Keratinocyte (primary cell): ENCODE data around the gene DZIP1L. TPM values are rescaled to one million over a fixed set of nuclear protein-coding genes. Genes with fewer than 3 reads are reported as not detected.

Experiments
- DNase-seq: peaks from one replicate; pipeline ENCODE4 v3.0.0-alpha.2; 2011; ENCODE audit warnings: low read depth, missing footprints, low spot score
- FAIRE-seq: peaks from 2 replicates; lab custom pipeline; 2011; peaks lifted over from hg19 to GRCh38; lab: Jason Lieb, UNC
- H2AFZ ChIP-seq: 2 replicates; pipeline ENCODE4 v1.6.0; 2012; ENCODE audit warnings: low read length, control low read depth, inconsistent platforms; ENCODE audit not compliant: control insufficient read depth
- H3K27ac ChIP-seq: 2 replicates; pipeline ENCODE4 v1.5.1; 2011; ENCODE audit warnings: low read length; ENCODE audit not compliant: control insufficient read depth, insufficient read depth
- H3K27me3 ChIP-seq: 3 replicates; pipeline ENCODE4 v1.6.0; 2011; ENCODE audit warnings: low read length; ENCODE audit not compliant: control insufficient read depth, insufficient read depth; ENCODE audit errors: extremely low read depth
- H3K36me3 ChIP-seq, 2 experiments: 2 replicates in 1 of 2; 3 replicates in 1 of 2; pipeline ENCODE4 v1.5.1; 2011; ENCODE audit warnings: low read length in 2 of 2, mild to moderate bottlenecking in 1 of 2; ENCODE audit not compliant: control insufficient read depth in 2 of 2, insufficient read depth in 2 of 2; ENCODE audit errors: extremely low read depth in 1 of 2
- H3K4me1 ChIP-seq: 3 replicates; pipeline ENCODE4 v1.5.1; 2011; ENCODE audit warnings: low read length; ENCODE audit not compliant: control insufficient read depth, insufficient read depth; ENCODE audit errors: extremely low read depth
- H3K4me2 ChIP-seq: 3 replicates; pipeline ENCODE4 v1.6.0; 2011; ENCODE audit warnings: low read depth, low read length; ENCODE audit not compliant: control insufficient read depth, insufficient read depth; ENCODE audit errors: extremely low read depth
- H3K4me3 ChIP-seq, 3 experiments: fragments of 200-600 bp in 1 of 3; sonication (generic) in 1 of 3; 2 replicates in 2 of 3; 3 replicates in 1 of 3; pipeline ENCODE4 v1.5.1; 2011 to 2016; ENCODE audit warnings: low read length in 3 of 3, mild to moderate bottlenecking in 3 of 3, control low read depth in 2 of 3, inconsistent platforms in 1 of 3, low read depth in 1 of 3, mixed read lengths in 1 of 3, mixed run types in 1 of 3, moderate library complexity in 1 of 3; ENCODE audit not compliant: control insufficient read depth in 2 of 3, insufficient read depth in 2 of 3; ENCODE audit errors: extremely low read depth in 1 of 3
- H3K79me2 ChIP-seq: 2 replicates; pipeline ENCODE4 v1.6.0; 2012; ENCODE audit warnings: low read length; ENCODE audit not compliant: control insufficient read depth, insufficient read depth
- H3K9ac ChIP-seq: 3 replicates; pipeline ENCODE4 v1.6.0; 2011; ENCODE audit warnings: low read length; ENCODE audit not compliant: control insufficient read depth, insufficient read depth; ENCODE audit errors: extremely low read depth
- H3K9me1 ChIP-seq: 3 replicates; pipeline ENCODE4 v1.6.0; 2011; ENCODE audit warnings: low read length; ENCODE audit not compliant: control insufficient read depth, insufficient read depth; ENCODE audit errors: extremely low read depth
- H3K9me3 ChIP-seq: 2 replicates; pipeline ENCODE4 v1.5.1; 2012; ENCODE audit warnings: low read depth, low read length; ENCODE audit not compliant: control insufficient read depth
- H4K20me1 ChIP-seq: 3 replicates; pipeline ENCODE4 v1.6.0; 2011; ENCODE audit warnings: low read length; ENCODE audit not compliant: control insufficient read depth, insufficient read depth; ENCODE audit errors: extremely low read depth
- CTCF ChIP-seq, 3 experiments: IDR thresholded peaks in 1 of 3; conservative IDR thresholded peaks in 1 of 3; optimal IDR thresholded peaks in 1 of 3; 2 replicates in 2 of 3; 3 replicates in 1 of 3; pipeline versions ENCODE3 to v1.5.1; 2011; ENCODE audit warnings: low read length in 3 of 3, mild to moderate bottlenecking in 3 of 3, moderate library complexity in 2 of 3, control low read depth in 1 of 3, inconsistent platforms in 1 of 3; ENCODE audit not compliant: insufficient read depth in 2 of 3; ENCODE audit errors: extremely low read depth in 1 of 3
- EZH2 ChIP-seq: IDR thresholded peaks from one replicate; pipeline ENCODE4 v1.6.1; 2012; ENCODE audit warnings: inconsistent platforms, mild to moderate bottlenecking, low read length, moderate library complexity
- dilution Hi-C: fragments of 300-500 bp; cut with MboI; formaldehyde crosslinking; loops from one replicate; pipeline ENCODE4 v1.7.0; 2020; ENCODE audit warnings: low sequenced_read_pairs; ENCODE audit not compliant: extremely low pct_ligation_motif_present
- polyA plus RNA-seq, 5 experiments: library from polyadenylated mRNA; depleted of rRNA in 3 of 5; stranded (reverse) in 3 of 5; stranded (forward) in 1 of 5; unstranded in 1 of 5; fragments of >200 nt; gene quantifications; 1 replicate in 1 of 5; 2 replicates in 3 of 5; 3 replicates in 1 of 5; pipeline versions ENCODE4 v1.2.1 to v1.2.3, GENCODE V29; 2011 to 2012; ENCODE audit warnings: missing spikeins in 2 of 5, low read depth in 1 of 5, low replicate concordance in 1 of 5

Gene DZIP1L
- polyA plus RNA-seq, 1 donor (not counting 4 experiments of a cell fraction or from before 2014, with no cell fraction given) = 1.7 TPM

DNA sequence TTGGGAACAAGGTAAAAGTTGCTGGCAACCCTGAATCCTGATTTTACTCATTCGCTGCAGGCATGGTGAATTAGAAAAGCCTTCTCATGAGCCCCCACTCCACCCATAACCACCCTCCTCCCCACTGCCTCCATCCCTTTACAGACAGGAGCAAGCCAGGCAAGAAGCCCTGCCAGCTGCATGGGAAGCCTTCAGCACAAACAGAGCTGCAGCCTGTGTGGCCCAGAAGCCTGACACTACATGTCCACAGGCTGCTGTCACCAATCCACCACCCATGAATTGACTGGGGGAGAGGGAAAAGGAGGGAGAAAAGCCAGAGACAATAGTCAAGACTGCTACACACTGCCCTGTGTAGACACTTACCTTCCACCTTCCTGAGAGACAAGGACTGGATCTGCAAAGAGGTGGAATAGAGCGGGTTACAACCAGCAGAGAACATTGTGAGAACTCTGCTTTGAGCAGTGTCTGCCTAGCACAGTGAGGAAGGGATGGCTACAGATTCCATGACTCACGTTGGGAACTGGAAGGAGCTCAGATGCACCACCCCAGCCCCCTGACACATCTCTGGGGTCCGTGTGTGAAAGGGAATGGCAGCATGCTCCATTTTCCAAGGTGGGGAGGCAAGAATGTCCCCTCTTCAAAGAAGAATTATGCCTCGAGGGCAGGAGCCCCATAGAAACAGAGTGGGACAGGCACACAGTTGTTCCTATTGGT lies 33.9 kb downstream of the DZIP1L start:
- H4K20me1 ChIP-seq = no peaks in the 10 kb centered on the region
- H3K9ac ChIP-seq = peak overlapping the region; percentile 38
- dilution Hi-C loops = no loop called here
- no peak for TF ChIP-seq EZH2
- TF ChIP-seq CTCF (optimal IDR thresholded peaks at IDR 0.05 in 1 of 3, IDR thresholded peaks at IDR 0.05 in 1 of 3, conservative IDR thresholded peaks at IDR 0.05 in 1 of 3; ENCODE audit: extremely low read depth in 1 of 3, insufficient read depth in 2 of 3, low read length in 3 of 3) = no peak
- H3K4me2 ChIP-seq = peak overlapping the region; percentile 37
- peaks cover 12% of the 10 kb centered on the region for H3K9me1 ChIP-seq
- H3K4me3 ChIP-seq = no peak overlapping the region
- no peaks in the 10 kb centered on the region for H3K9me3 ChIP-seq
- no peak for DNase-seq
- H2AFZ ChIP-seq = no peak overlapping the region
- H3K4me1 ChIP-seq = peaks cover 37% of the 10 kb centered on the region
- peak overlapping the region; percentile 37 for H3K27ac ChIP-seq
- peaks cover 1 to 3% of the 10 kb centered on the region in 2 experiments for H3K36me3 ChIP-seq
- no peaks in the 10 kb centered on the region for H3K79me2 ChIP-seq
- H3K27me3 ChIP-seq = no peaks in the 10 kb centered on the region
- FAIRE-seq = peak; percentile 93

- H3K27me3 ChIP-seq = no peaks in the 10 kb centered on the region
- peaks cover 0 to 1% of the 10 kb centered on the region in 2 experiments for H3K36me3 ChIP-seq
- H3K9me3 ChIP-seq = no peaks in the 10 kb centered on the region
- H2AFZ ChIP-seq = no peak overlapping the region
- FAIRE-seq (no peak), DNase-seq (no peak)
- dilution Hi-C loops = no loop called here
- TF ChIP-seq EZH2 (no peak), CTCF (optimal IDR thresholded peaks at IDR 0.05 in 1 of 3, IDR thresholded peaks at IDR 0.05 in 1 of 3, conservative IDR thresholded peaks at IDR 0.05 in 1 of 3; ENCODE audit: extremely low read depth in 1 of 3, insufficient read depth in 2 of 3, low read length in 3 of 3) (no peak)
- H3K9me1 ChIP-seq = peaks cover 12% of the 10 kb centered on the region
- H4K20me1 ChIP-seq = no peaks in the 10 kb centered on the region
- H3K79me2 ChIP-seq = no peaks in the 10 kb centered on the region
- peaks cover 37% of the 10 kb centered on the region for H3K4me1 ChIP-seq
- H3K9ac ChIP-seq = no peak overlapping the region
- no peak overlapping the region for H3K4me3 ChIP-seq
- H3K4me2 ChIP-seq = no peak overlapping the region
- H3K27ac ChIP-seq = no peak overlapping the region
Measured at GRCh38 chr3:138079901-138080300, 35.5 kb downstream of the DZIP1L start.
